ENCODE measurements around the gene GPR146. TPM values are rescaled to one million over a fixed set of nuclear protein-coding genes. Genes with fewer than 3 reads are reported as not detected.

GPR146 gene
- total and polyA plus RNA-seq, 9 of the 15 experiments (the other 6 are each of a cell fraction or from before 2014, with no cell fraction given), result 0.22 to 3.6 (median 0.64) TPM; not detected in 2

GRCh38 chr7:1028775-1029636 lies 15.3 kb upstream of the GPR146 start (continued):
- TF ChIP-seq ZNF280B (CRISPR knock-in tag; IDR thresholded peaks at IDR 0.05) (no peak), RAD51 (IDR thresholded peaks at IDR 0.05; ENCODE audit: borderline replicate concordance, low read depth) (peak; percentile 68; the same call in 1 of the 2 replicates), ESRRB (CRISPR knock-in tag; IDR thresholded peaks at IDR 0.05; ENCODE audit: borderline replicate concordance) (no peak), MTA3 (IDR thresholded peaks at IDR 0.05; ENCODE audit: borderline replicate concordance) (peak; percentile 42; the same call in 1 of the 2 replicates), RBM17 (IDR thresholded peaks at IDR 0.05; ENCODE audit: borderline replicate concordance, low read depth, low read length) (no peak), NFIC (IDR thresholded peaks at IDR 0.05) (no peak), TAF7 (tag; IDR thresholded peaks at IDR 0.05) (no peak), NFE2L1 (tag; IDR thresholded peaks at IDR 0.05; ENCODE audit: borderline replicate concordance, low read depth) (no peak), MAX (CRISPR knock-in tag; IDR thresholded peaks at IDR 0.05) (peak; percentile 80), PTTG1 (tag; IDR thresholded peaks at IDR 0.05; ENCODE audit: low read depth) (no peak), SNRNP70 (optimal IDR thresholded peaks at IDR 0.05; ENCODE audit: low read depth, low read length) (no peak), CUX1 (CRISPR knock-in tag; IDR thresholded peaks at IDR 0.05) (no peak), HNRNPL (IDR thresholded peaks at IDR 0.05; ENCODE audit: low read depth, low read length) (no peak), CREB5 (CRISPR knock-in tag; IDR thresholded peaks at IDR 0.05) (no peak), MAFK (IDR thresholded peaks at IDR 0.05; ENCODE audit: low read length) (no peak), L3MBTL2 (IDR thresholded peaks at IDR 0.05) (peak; percentile 64; the same call in 1 of the 2 replicates), ZNF274 (IDR thresholded peaks at IDR 0.05; ENCODE audit: borderline replicate concordance, low read depth, low read length) (no peak), RUNX1 (IDR thresholded peaks at IDR 0.05; ENCODE audit: low read depth) (no peak)
